ENCODE data around the gene TMEM121B.

The TMEM121B gene

DNA sequence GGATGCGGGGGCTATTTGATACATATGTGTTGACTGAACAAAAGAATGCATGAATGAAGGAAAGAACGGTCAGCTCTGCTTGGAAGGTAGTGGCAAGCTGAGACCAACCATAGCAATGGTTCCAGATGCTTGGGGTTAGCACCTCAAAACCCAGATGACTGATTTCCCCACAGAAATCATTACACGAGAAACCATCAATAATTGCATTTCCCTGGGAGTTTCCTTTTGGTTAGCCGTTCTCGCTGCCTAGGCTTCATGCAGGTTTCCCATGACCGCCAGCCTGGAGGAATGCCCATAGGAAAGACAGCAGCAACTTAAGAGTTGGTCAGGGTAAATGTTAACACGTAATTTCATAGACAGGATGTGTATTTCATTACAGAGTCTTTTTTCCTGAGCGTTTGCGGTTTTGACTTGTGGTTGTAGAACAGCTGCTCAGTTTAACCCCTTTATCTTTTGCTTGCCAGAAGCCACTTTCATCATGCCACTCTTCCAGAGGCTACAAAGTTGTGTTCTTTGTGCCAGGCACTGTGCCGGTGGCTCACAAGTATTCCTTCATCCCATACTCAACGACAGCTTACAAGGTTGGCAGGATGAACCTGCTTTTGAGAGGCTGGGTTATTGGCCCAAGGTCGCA, 33.5 kb downstream of the TMEM121B start:
- no peak for DNase-seq

DNA sequence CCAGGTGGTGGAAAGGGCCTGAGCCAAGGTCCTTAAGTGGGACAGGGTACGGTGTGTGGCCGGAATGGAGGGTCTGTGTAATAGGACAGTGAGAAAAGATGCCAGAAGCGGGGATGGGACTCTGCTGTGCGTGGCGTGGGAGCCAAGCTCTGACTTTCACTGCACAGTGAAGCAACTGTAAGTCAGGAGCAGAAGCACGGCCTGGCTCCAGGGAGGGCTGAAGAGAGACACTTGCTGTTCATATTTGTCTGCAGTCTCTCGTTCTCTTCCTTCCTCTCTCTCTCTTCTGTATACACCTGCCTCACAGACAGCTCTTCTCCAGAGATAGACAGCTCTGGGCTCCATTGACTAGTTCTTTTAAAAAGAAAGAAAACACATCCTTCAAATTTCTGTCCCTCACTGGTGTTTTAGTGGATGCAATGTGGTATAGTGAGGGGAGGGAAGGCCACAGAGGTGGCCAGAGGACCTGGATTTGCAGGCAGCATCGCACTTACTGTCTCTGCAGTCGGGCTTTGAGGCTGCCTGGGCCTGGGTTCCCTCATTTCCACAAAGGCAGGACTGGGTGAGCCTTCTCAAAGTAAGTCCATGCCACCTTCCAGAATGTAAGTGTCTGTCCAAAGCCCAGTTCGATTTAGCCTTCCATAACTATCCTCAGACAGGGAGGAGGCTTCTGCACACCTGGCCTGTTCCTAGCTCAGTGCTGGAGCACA, 34.2 kb downstream of the TMEM121B start:
- DNase-seq = no peak

GRCh38 chr22:17086296-17086695, 34.9 kb downstream of the TMEM121B start:
- DNase-seq = peak; percentile 37

- DNase-seq = peak; percentile 55
Observed at GRCh38 chr22:17085277-17086181, 35.6 kb downstream of the TMEM121B start.

DNA sequence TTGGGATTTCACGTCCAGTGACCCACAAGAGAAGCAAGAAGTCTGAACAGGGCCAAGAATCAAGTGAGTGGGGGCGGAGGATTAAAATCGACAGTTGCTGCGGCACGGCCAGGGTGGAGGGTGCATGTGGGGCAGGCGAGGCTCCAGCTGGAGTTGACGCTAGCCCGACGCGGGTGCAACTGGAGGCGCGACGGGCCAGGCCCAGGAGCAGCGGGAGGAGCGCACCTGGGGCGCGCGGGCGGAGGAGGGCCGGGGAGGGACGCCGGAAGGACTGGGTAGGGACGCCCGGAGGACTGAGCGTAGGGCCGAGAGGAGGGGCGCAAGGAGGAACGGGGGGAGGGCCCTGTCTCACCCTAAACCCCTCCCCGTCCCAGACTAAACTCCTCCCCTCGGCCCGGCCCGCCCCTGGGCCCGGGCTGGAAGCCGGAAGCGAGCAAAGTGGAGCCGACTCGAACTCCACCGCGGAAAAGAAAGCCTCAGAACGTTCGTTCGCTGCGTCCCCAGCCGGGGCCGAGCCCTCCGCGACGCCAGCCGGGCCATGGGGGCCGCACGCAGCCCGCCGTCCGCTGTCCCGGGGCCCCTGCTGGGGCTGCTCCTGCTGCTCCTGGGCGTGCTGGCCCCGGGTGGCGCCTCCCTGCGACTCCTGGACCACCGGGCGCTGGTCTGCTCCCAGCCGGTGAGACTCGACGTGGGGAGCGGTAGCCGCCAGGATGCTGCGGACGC, 36.4 kb downstream of the TMEM121B start, which contains the start of gene IL17RA:
IL17RA (plus strand) TSS at position 447 of the 723 bp plus-strand sequence; CDS start at position 539, 92 bp downstream.
- DNase-seq = peak; percentile 93

GRCh38 chr22:17083811-17084441, 37.2 kb downstream of the TMEM121B start:
- DNase-seq = no peak

DNA sequence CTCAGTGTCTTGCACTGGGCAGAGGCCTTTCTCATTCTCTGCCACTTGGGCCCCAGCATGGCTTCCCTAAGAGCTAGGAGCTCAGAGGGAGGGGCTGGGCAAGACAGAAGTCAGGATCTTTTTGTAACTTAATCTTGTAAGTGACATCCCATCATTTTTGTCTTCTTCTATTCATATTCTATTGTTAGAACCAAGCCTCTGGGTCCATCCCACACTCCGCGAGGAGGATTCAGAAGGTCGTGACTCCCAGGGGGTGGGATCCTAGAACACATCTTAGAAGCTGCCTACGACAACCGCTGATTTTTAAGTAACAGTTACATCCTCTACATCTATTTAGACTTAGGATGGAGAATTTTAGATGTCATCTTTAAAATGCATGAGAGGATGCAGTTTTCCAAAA, 37.9 kb downstream of the TMEM121B start:
- DNase-seq = no peak

DNA sequence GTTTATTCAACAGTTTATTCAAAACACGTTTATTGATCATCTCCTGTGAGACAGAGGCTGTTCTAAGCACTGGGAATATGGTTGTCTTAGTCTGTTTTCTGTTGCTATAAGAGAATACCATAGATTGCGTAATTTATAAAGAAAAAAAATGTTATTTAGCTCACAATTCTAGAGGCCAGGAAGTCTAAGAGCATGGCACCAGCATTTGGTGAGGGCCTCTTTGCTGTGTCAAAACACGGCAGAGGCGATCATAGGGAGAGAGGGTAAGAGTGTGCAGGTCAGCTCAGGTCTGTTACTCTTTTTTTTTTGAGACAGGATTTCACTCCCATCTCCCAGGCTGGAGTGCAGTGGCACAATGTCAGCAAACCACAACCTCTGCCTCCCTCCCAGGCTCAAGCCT, 41.6 kb downstream of the TMEM121B start:
- no peak for DNase-seq

DNA sequence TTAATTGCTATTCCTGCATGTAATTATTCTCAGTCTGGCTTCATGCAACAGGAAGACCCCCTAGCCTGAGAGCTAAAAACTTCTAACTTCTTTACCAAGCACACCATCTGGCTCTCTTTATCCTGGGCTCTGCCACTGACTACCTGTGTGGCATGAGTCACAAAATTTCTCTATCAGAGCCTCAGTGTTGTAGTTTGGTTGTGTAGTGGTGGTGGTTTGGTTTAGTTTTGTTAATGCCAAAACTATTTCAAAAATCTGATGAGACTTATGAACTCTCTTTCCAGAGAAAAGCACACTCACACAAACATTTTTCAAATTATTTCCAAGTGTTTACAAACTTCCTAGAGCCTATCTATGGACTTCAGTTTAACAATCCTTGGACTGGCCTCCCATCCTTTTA, 43.9 kb downstream of the TMEM121B start:
- no peak for DNase-seq

GRCh38 chr22:17074648-17075002, 46.5 kb downstream of the TMEM121B start:
- DNase-seq = no peak

- DNase-seq = no peak
Observed at GRCh38 chr22:17072877-17073276, 48.3 kb downstream of the TMEM121B start.
